Liver (tissue), 3 donors: ENCODE measurements around the gene NRDC.
"Not testable (repeated sequence)": the region's sequence is repeated elsewhere in the genome, so short reads cannot be mapped to it uniquely, and the experiment has no call there.

Source experiments
- FOXA1 ChIP-seq: IDR thresholded peaks from 2 replicates; pipeline ENCODE4 v1.6.1; 2016; ENCODE audit warnings: antibody characterized with exemption
- GABPA ChIP-seq, 2 donors: IDR thresholded peaks in 1 of 2; conservative IDR thresholded peaks in 1 of 2; 2 replicates each; pipeline ENCODE4 v1.6.1; 2016; ENCODE audit warnings: antibody characterized with exemption in 2 of 2, mild to moderate bottlenecking in 1 of 2, moderate library complexity in 1 of 2
- RAD21 ChIP-seq, 2 donors: IDR thresholded peaks; 2 replicates each; pipeline ENCODE4 v1.6.1; 2016; ENCODE audit warnings: antibody characterized with exemption in 2 of 2, mild to moderate bottlenecking in 2 of 2
- TAF1 ChIP-seq: conservative IDR thresholded peaks from 2 replicates; pipeline ENCODE4 v1.6.1; 2016; ENCODE audit warnings: antibody characterized with exemption, mild to moderate bottlenecking
- YY1 ChIP-seq: IDR thresholded peaks from 2 replicates; pipeline ENCODE4 v1.6.1; 2016; ENCODE audit warnings: antibody characterized with exemption, mild to moderate bottlenecking
- TF ChIP-seq, protein P1 (sequence below): fragments of 150-350 bp; IDR thresholded peaks from 2 replicates; pipeline ENCODE4 v1.5.1; 2017; ENCODE audit warnings: improper control_type of control experiment, low read depth, low read length; ENCODE audit not compliant: missing input control
- donor health status: healthy.
- donor health status: healthy.

DNA sequence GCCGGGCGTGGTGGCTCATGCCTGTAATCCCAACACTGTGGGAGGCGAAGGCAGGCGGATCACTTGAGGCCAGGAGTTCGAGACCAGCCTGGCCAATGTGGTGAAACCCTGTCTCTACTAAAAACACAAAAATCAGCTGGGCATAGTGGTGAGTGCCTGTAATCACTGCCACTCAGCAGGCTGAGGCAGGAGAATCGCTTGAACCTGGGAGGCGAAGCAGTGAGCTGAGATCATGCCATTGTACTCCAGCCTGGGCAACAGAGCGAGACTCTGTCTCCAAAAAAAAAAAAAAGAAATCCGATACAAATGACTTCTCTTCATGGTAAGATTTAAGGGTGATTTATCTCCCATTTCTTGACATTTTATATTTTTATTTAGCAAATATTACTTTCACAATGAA is 59.5 kb downstream of the NRDC start:
- not testable (repeated sequence) for TF ChIP-seq FOXA1; YY1; TAF1; RAD21 (IDR thresholded peaks at IDR 0.05); GABPA (IDR thresholded peaks at IDR 0.05 in 1 of 2, conservative IDR thresholded peaks at IDR 0.05 in 1 of 2)
- TF ChIP-seq, protein P1, sequence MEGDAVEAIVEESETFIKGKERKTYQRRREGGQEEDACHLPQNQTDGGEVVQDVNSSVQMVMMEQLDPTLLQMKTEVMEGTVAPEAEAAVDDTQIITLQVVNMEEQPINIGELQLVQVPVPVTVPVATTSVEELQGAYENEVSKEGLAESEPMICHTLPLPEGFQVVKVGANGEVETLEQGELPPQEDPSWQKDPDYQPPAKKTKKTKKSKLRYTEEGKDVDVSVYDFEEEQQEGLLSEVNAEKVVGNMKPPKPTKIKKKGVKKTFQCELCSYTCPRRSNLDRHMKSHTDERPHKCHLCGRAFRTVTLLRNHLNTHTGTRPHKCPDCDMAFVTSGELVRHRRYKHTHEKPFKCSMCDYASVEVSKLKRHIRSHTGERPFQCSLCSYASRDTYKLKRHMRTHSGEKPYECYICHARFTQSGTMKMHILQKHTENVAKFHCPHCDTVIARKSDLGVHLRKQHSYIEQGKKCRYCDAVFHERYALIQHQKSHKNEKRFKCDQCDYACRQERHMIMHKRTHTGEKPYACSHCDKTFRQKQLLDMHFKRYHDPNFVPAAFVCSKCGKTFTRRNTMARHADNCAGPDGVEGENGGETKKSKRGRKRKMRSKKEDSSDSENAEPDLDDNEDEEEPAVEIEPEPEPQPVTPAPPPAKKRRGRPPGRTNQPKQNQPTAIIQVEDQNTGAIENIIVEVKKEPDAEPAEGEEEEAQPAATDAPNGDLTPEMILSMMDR = not testable (repeated sequence)
